ENCODE measurements around the gene PCNT. TPM values are rescaled to one million over a fixed set of nuclear protein-coding genes. Genes with fewer than 3 reads are reported as not detected.

Gene PCNT
- total and polyA plus RNA-seq, 2 of the 4 experiments (the other 2 are of a cell fraction) = 10.0 to 19.4 TPM

DNA sequence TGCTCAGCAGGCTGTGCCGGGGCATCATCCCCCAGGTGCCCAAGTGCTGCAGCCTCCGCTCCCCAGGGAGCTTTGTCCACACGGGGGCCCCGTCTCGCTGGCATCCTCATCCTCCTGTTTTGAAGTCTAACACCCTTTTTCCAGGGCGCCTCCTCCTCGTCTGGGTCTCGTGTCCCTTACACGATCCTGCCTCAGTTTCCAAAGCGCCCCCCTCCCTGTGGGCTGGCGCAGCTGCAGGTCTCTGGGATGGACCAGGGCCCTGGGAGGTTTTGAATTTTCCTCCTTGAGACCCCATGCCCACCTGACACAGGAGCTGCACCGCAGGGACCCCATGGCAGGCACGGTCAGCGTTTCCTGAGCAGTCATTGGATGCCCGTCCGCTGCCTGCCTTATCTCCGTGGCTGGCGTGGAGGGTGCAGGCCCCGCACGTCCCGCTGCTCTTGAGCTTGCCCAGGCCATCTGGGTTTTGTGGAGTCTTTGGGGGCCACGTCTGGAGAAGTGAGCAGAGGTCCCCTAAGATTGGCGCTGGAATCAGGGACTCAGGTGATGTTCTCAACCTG lies 97.3 kb downstream of the PCNT start (continued):
- TF ChIP-seq POLR2A (IDR thresholded peaks at IDR 0.05; ENCODE audit: low read depth, low read length) = no peak
- TF ChIP-seq RCOR1 (IDR thresholded peaks at IDR 0.05; ENCODE audit: insufficient replicate concordance, low read length) = no peak
- no peak for TF ChIP-seq RAD21 (IDR thresholded peaks at IDR 0.05; ENCODE audit: low read length)
- no peak for TF ChIP-seq BHLHE40 (IDR thresholded peaks at IDR 0.05; ENCODE audit: low read depth, low read length)
- TF ChIP-seq CHD1 (IDR thresholded peaks at IDR 0.05; ENCODE audit: low read depth, low read length) = no peak

DNA sequence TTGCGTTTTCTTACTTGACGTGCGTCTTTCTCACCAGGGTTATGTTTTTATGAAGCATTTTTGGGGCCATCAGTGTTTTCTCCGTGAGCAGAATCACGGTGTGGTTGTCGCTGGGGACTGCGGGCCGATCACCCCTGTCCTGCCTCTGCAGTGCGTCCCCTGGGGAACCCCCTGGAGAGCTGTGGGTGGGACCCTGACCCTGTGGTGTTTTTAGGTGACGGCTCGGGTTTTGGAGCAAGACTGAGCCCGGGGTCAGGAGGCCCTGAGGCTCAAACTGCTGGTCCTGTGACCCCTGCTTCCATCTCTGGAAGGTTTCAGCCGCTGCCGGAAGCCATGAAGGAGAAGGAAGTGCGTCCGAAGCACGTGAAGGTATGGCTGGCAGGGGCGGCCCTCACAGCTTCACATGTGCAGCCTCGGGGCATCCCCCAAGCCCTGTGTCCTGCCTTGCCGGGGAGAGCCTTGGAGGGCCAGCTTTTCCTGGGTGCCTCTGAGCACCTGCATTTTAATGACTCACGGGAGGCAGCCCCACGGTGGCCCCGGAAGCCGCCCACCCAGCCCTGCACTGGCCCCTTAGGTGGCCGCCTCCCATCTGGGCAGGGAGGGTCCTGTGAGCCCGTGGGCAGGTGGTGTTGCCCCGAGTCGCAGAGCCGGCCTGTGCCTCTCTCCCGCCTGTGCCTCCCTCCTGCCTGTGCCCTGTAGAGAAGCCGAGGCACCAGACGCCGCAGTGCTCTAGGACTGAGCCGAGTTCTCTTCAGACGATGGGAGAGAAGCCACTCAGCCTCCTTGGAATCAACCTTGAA lies 98.0 kb downstream of the PCNT start:
- ATAC-seq (ENCODE audit: low read depth) = no peak
- H2AK9ac ChIP-seq (replicated peaks; ENCODE audit: low read depth, low read length, poor library complexity) = no peak overlapping the region
- H4K5ac ChIP-seq (ENCODE audit: low read depth, low read length) = no peak overlapping the region
- H3K4ac ChIP-seq (ENCODE audit: low read depth, low read length) = no peak overlapping the region
- DNase-seq = no peak
- no peaks in the 10 kb centered on the region for H3K79me1 ChIP-seq (ENCODE audit: low read depth in 1 of 2, low read length in 2 of 2)
- no peak overlapping the region for H2BK15ac ChIP-seq (ENCODE audit: low read depth, low read length)
- H3K27ac ChIP-seq (ENCODE audit: insufficient read depth, low read length) = no peak overlapping the region
- no peak overlapping the region for H3K14ac ChIP-seq (replicated peaks; ENCODE audit: low read depth, low read length)
- no peak overlapping the region for H3K4me2 ChIP-seq (ENCODE audit: low read depth, low read length)
- no peak for TF ChIP-seq NFE2L2 (IDR thresholded peaks at IDR 0.05; ENCODE audit: low read depth, low read length)
- TF ChIP-seq RAD21 (IDR thresholded peaks at IDR 0.05; ENCODE audit: low read length) = no peak
- no peak overlapping the region for H3K56ac ChIP-seq (ENCODE audit: extremely low read depth, insufficient read depth, low read length)
- intact Hi-C loops (cut with micrococcal nuclease) (no loop called here), dilution Hi-C loops (cut with HindIII; ENCODE audit: low sequenced_read_pairs, unreplicated experiment) (no loop called here), in situ Hi-C loops (cut with MboI; ENCODE audit: low sequenced_read_pairs) (no loop called here)
- H3K9me1 ChIP-seq (ENCODE audit: insufficient read depth, low read length) = no peaks in the 10 kb centered on the region
- BruUV-seq (replicated peaks) = no TSS peak
- no peaks in the 10 kb centered on the region for H4K20me1 ChIP-seq (ENCODE audit: insufficient read depth, low read length)
- H3K9ac ChIP-seq (ENCODE audit: low read depth, low read length) = no peak overlapping the region
- no peak overlapping the region for H4K8ac ChIP-seq (ENCODE audit: low read depth in 2 of 2, low read length in 2 of 2)
- peaks cover 32% of the 10 kb centered on the region for H3K36me3 ChIP-seq (ENCODE audit: control insufficient read depth, insufficient read depth, low read length)
- H3K4me1 ChIP-seq (ENCODE audit: control insufficient read depth, insufficient read depth, low read length) = no peaks in the 10 kb centered on the region
- H3K4me3 ChIP-seq (ENCODE audit: insufficient read depth, low read depth, low read length) = no peak overlapping the region
- ChIA-PET CTCF (no interaction called here), POLR2A (ENCODE audit: unreplicated experiment) (no interaction called here)
- H3K23ac ChIP-seq (ENCODE audit: low read depth, low read length) = no peak overlapping the region
- H2BK20ac ChIP-seq (ENCODE audit: low read depth, low read length) = no peak overlapping the region
- no peak overlapping the region for H4K91ac ChIP-seq (ENCODE audit: insufficient read depth, low read depth, low read length)
- H3K27me3 ChIP-seq (ENCODE audit: control insufficient read depth, insufficient read depth, low read length) = no peaks in the 10 kb centered on the region
- no peak overlapping the region for H2BK120ac ChIP-seq (ENCODE audit: low read depth, low read length)
- no peak overlapping the region for H3K18ac ChIP-seq (ENCODE audit: low read depth, low read length)
- H2BK5ac ChIP-seq (ENCODE audit: low read depth, low read length, poor library complexity, severe bottlenecking) = no peak overlapping the region
- WGBS, 2 experiments (ENCODE audit: extremely low coverage in 2 of 2, insufficient read length in 1 of 2) = 89% methylated on average over 13 of the region's 35 CpGs; no CpG with 5 or more reads in 1 of the 2 experiments
- H2AFZ ChIP-seq (replicated peaks; ENCODE audit: low read length, poor library complexity) = no peak overlapping the region
- no peaks in the 10 kb centered on the region for H3K9me3 ChIP-seq (ENCODE audit: control insufficient read depth, insufficient read depth, low read length)
- H2AK5ac ChIP-seq (ENCODE audit: low read depth, low read length) = no peak overlapping the region
